Measurements from ENCODE around the gene IGSF9B.

The IGSF9B gene

DNA sequence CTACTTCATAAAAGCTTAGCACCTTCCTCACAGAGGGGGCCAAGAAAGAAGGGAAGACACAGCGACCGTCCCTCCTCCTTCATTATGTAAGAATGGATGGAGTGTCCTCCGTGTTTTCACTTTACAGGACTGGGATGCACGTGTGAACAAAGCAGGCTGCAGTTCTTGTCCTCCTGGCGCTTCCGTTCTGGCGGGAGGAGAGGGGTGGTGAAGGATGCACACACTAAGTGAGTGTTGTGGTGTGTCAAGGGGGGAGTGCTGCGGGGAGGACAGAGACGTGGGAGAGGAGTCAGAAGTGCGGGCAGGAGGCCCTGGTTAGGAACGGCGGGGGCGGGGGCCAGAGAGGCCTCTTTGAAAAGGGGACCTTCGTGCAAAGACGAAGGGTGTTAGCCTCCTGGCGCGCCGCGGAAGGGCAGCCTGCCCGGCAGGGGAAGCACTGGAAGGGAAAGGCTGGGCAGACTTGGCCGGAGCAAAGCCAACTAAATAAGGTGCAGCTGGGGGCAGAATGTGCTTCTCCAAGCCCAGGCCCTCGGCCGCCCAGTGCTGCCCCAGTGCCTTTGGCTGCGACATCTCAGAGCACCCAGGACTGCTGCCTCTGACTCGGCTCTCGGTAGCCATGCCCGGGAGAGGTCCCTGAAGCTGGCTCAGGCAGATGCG lies 27.0 kb upstream of the IGSF9B start:
- DNase-seq (ENCODE audit: low read depth), result no peak

DNA sequence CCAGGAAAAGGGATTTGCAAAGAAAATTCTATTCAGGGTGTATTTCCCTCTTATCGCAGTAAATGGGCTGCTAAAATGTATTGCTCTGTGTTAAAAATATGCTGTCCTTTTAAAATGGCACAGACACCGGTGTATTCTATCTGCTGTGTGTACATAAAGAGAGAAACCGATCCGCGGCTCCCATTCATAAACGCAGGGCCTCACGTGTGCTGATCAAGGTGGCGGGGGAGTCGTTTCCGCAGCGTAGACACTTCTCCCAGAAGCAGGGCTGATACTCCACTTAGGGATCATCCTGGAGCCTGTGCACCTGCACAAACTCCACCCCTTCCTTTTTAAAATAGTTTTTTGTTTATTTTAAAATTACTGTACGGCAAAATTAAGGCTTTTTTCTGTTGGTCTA lies 26.1 kb upstream of the IGSF9B start:
- no peak for DNase-seq (ENCODE audit: low read depth)

DNA sequence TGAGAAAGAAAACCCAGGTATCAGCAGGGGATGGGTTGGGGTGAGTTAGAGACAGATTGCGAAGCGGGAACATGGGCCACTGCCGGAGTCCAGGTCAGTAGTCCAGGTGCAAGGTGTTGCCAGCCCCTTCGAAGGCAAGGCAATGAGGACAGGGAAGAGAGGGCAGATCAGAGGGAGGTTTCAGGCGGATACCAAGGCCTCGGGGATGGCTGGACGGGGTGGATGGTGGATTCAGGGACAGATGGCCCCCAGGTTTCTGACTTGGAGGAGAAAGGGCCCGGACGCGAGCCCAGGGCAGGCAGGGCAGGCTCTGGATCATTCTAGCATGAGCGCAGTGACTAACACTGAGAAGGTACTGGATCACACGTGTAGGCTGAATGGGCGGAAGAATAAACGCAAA lies 25.4 kb upstream of the IGSF9B start:
- no peak for DNase-seq (ENCODE audit: low read depth)

DNA sequence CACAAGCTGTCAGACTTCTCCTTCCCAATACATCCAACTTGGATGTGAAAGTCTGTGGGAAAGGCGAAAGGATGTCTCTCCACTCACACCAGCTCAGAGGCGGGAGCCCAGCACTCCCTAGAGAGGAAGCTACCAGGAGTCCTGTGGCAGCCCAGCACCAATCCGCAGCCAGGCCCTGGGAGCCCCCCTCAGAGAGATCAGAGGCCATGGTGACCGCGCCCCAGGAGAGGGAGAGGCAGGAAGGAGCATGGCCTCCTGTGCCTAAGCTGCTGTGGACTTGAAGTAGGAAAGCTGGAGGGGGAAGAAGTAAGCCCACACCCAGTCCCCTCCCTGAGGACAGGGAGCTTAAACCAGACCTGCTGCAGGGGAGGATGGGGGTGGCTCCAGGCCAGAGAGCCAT lies 24.4 kb upstream of the IGSF9B start:
- DNase-seq (ENCODE audit: low read depth), result no peak

DNA sequence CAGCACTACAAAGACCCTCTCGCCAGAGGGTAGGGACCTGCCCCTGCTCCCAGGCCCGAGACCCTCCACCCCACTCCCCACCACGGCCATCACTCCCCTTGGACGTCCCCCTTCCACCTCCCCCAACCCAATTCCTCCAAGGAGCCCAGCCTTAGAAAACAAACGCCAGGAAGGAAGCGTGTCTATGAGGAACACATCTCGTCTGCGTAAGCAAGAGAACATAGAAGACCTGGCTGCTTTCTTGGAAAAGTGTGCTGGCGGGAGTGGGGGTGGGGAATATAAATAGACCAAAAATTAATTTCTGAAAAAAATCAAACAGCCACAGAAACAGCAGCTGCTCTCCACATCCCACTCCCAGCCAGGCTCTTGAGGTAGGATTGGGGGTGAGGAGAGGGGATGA lies 23.9 kb upstream of the IGSF9B start:
- DNase-seq (ENCODE audit: low read depth), result no peak

DNA sequence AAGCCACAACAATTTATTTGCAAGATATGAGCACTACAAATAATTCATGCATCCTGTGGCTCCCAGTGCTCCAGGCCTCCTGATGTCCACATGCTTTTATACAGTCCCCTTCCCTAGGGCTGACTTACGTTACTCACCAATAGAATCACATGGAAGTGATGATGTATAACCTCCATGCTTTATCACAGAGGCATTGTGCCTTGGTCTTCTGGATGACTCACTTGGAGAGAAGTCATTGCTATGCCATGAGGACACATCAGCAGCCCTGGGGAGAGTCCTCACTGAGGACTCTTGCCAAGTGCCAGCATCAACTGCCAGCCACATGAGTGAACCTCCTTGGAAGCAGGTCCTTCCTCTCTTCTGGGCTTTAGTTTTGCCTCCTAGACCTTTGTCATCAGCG lies 22.0 kb upstream of the IGSF9B start:
- DNase-seq (ENCODE audit: low read depth), result no peak

DNA sequence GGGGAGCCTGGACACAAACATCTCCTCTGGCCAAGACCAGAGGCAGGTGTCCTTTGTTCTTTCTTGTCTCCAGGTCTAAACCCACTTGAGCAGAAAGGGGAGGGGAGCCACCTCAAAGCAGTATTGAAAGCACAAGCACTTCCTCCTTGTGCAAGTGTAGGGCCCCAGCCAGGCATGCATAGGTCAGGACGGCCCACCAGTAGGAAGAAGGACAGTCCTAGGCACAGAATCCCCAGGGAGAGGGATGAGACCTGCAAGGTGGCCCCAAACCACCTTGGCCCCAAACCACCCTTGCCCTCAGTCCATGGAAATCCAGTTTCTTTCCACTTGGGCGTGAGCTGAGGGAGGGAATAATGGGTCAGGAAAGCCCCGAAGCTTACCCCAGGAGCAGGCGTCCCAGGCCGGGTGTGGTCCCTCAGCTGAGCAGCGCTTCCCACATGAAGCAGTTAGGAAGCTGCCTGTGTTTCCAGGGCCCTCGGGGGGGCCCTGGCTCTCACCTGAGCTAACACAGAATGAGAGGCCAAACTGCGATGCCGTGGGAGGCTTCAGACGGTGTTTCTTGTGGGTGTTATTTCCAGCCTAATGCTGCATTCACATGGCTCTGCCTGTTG lies 20.4 kb upstream of the IGSF9B start:
- DNase-seq (ENCODE audit: low read depth), result no peak

DNA sequence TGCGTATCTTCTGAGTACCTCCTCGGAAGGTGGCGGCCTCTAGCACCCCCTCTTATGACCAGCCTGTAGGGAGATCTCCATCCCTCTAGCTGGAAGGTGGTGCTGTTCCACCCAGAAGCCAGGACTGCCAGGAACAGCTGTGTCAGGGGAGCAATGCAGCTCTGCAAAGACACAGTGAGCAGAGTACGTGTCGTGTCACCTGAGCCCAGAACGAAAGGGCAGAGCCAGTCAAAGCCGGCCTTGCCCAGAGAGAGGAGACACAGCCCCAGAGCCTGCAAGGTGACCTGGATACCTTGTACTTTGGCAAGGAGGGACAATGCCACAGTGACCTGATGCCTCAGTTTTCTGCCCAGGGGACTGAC lies 18.7 kb upstream of the IGSF9B start:
- no peak for DNase-seq (ENCODE audit: low read depth)

DNA sequence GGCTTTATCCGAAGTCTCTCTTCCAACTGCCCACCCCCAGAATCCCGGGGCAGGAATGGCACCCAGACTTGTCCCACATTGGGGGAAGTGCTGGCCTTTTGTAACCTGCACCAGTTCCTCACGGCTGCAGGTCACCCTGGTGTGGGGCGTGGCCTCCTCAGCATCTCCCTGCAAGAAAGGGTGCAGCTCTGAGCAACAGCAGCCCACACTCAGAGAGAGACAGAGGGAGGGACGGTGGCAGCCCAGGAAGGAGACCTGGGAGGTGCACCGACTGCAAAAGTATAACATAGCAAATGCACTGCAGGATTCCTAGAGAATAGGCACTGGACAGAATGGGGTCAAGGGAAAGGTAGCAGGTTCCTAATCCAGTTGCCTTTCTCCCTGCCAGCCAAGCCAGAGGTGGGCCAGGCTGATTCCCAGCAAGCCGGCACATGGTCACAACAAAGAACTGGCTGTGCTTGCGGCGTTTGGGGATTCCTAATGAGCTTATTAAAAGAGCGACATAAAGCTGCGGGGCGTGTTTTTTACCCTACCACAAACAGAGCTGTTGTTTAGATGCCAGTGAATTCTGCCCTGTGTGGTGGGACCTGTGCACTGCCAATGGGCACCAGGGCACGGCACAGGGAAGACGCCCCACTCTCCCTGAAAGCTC lies 18.2 kb upstream of the IGSF9B start:
- DNase-seq (ENCODE audit: low read depth), result no peak

DNA sequence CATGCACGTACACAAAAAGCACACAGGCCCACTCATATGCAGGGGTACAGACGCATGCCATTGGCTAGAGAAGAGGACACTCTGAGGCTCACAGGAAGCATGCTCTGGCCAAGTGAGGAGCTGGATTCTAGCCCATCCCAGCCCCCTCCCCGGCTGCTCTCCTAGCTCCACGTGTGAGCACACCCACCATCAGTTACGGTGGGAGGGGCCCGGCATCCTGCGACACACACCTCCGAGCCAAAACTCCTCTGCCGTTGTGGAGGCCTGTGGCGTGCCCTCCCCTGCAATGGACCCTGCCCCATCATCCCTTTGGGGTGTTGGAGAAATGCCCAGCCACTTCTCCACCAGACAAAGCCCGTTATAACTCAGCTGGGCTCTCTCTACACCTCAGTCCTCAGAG lies 15.1 kb upstream of the IGSF9B start:
- no peak for DNase-seq (ENCODE audit: low read depth)

DNA sequence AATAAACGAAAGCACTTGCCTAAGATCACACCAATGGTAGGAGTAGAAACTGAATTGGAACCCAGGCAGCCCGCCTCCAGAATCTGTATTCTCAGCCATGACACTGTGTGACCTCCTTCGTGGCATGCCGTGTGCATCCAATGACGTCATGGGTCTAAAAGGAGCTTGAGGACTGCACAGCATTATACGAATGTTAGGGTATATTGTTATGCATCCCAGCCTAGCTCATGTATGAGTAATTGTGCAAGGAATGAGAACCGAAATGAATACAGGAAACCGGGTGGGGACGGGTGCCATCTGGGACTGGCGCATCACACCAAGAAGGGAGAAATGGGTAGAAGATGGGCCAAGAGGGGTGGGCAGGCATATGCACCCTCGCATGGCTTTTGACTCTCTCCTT lies 12.3 kb upstream of the IGSF9B start:
- DNase-seq (ENCODE audit: low read depth), result no peak

DNA sequence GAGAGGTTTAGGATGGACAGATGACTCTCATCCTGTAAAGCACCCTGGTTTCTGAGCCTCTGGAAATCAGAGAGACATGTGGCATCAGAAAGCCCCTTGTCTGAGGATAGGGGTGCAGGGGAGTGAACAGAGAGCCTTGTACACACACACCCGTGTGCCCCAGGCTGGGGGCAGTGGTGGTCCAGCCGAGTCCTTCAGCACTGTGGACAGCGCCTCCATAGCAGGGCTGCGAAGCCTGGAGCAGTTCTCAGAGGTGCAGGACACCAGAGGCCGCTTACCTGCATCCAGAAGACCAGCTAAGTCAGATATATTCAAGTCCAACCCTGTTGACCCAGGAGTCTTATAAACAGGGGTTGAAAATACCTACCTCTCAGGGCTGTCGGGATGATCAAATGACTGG lies 11.5 kb upstream of the IGSF9B start:
- DNase-seq (ENCODE audit: low read depth), result no peak

DNA sequence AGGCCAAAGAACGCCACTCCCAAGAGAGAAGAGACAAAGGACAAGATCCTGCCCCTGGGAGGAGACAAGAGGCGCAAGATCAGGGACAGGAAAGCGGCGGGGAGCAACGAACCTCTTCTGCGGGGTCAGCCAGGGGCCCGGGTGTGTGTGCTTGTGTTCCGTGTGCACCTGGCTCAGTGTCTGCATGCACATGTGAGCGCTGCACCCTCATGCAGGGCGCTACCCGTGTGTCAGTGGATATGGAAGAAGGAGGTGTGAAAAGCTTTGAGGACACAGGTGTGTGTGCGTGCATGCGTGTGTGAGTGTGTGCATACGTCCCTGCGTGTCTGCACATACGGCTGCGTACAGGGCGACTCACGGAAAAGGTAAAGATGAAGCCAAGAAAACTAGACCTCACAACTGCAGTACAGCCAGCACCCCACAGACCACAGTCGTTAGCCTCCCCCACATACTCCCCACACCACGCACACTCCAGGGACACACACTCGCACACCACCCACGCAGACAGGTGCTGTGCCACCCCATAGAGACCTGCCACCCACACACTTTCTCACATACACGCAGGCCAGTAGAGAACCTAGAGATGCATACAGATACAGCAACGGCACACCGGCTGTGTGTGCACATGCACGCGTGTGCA lies 11.0 kb upstream of the IGSF9B start:
- DNase-seq (ENCODE audit: low read depth), result no peak

DNA sequence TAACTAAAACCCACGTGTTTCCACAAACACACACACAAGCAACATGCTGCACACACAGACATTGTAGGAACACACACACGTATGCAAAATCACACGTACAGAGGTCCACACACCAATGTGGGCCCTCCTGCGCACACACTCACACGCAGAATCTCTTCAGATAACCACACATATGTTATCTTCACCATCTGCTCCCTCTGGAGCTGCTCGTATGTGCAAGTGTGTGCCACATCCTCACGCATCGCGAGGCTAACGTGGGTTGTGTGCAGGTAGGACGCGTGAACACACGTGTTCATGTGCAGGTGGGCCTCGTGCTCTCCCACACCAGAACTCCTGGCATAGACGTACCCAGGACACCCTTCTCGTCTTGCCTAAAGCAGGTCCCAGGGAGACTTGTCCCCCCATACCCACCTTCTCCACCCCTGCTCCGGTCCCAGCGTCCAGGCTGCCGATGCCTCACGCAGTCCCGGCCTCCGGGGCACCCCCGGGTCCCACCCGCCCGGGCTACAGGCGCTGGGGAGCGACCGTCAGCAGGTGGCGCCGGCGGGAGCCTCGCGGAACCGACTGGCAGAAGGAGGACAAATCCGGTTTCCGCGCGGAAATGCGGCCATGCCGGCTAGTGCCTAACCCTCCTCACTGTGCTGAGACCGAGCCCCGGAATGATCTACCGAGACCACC lies 10.3 kb upstream of the IGSF9B start:
- no peak for DNase-seq (ENCODE audit: low read depth)

DNA sequence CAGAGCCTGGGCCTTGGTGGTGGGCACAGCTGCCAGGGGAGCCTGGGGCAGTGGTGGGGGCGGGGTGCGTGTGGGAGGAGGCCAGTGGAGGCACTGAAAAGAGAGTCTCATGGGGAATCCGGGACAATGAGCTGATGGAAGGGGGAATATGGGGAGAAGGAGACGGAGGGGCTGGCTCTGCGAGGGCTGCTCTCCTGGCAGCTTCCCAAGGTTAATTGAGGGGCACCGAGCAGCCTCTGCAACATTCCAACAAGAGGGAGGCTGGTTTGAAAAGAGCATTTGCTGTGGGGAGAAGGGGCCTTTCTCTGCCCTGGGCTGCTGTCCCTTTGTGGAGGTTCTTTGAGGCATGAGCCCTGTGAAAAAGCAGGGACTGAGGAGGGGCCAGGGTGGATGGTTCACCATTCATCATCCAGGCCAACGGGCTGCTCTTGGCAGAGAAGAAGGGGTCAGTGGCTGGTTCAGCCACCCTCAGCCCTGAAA lies 9.4 kb upstream of the IGSF9B start:
- DNase-seq (ENCODE audit: low read depth), result no peak

DNA sequence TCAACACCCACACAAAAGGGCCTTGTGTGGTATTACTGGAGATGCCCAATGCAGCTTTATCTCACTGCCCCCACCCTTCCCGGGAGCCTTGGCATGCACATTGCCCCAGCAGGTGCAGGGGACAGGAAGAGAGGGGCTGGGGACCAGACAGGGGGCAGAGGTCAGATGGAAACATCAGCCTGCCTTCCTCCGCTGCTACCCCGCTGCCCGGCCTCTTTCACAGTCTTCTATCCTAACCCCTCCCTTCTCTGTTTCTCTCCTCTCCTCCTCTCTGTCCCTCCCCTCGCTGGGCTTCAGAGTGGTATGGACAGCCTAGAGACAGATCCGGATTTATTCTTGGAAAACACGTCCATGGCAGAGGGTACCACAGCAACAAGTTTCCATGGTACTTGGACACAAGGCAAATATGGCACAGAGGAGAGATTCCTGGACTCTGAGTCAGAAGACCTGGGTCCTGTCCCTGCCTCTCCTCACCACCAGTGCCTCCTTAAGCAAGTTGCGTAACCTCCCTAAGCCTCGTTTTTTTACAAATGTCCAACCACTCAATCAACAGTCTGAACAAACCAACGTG lies 8.3 kb upstream of the IGSF9B start:
- DNase-seq (ENCODE audit: low read depth), result no peak

DNA sequence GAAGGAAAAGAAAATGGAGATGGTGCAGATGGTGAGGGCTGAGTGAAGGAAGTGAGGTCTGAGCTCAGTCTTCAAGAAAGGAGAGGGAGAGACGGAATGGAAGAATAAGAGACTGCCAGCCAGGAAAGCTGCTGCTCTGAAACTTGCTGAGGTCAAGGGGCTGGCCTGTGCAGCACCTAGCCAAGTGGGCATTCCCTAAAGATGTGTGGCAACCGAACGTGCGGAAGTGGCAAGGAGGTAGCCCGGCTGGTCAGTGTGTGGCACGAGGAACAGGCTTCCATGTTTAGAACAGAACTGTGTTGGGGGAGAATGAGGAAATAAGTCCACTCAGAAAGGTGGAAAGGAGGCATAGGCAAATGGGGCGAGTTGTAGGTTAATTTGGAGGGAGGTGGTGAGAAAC lies 7.6 kb upstream of the IGSF9B start:
- no peak for DNase-seq (ENCODE audit: low read depth)

DNA sequence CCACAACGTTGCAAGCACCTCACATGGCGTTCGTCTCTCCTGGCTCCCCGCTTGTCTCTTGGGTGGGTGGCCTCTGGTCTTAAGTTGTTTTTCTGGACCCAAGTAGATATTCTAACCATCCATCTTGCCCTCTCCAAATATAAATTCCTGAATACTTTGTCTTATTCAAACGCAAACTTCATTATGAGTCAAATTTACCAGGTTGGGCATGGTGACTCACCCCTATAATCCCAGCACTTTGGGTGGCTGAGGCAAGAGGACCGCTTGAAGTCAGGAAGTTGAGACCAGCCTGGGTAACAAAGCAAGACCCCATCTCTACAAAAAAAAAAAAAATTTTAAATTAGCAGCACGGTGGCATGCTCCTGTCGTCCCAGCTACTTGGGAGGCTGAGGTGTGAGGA lies 5.1 kb upstream of the IGSF9B start:
- DNase-seq (ENCODE audit: low read depth), result no peak

DNA sequence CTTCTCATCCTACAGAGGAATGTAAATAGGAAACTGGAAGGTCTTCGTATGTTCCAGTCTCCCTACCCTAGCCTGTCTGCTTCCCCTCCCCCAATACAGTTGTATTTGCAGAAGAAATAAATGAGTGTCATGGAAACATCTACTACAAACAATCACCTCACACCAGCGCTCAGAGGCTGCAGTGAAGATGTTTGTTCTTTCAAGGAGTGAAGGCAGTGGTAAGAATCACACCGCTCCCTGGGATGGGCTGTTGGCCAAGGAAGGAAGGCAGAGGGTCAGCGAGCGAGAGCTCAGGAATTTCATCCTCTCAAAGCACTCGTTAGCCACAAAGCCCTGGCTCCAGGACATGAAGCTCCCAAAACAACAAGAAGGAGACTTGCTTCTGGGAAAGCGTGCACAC lies 1.1 kb upstream of the IGSF9B start:
- DNase-seq (ENCODE audit: low read depth), result no peak

DNA sequence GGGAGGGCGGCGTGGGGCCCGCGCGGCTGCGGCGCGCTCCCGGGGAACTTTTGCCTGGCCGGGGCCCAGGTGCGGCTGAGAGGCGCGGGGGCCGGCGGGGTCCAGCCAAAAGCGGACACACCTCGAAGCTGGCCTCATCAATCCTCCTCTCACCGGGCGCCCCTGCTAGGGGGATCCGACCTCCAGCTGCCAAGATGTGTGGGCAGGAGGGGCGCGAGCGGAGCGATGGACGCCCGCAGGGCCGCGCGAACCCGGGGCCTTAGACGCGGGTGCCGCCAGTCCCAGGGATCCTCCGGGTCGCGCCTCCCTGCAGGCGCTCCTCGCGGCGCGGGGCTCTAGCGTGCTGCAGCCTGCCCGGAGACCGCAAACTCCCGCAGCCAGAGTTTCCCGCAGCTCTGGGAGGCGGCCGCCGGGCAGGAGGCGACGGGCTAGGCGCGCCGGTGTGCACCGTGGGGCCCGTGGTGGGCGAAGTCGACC lies 785 bp downstream of the IGSF9B start:
- DNase-seq (ENCODE audit: low read depth), result no peak

DNA sequence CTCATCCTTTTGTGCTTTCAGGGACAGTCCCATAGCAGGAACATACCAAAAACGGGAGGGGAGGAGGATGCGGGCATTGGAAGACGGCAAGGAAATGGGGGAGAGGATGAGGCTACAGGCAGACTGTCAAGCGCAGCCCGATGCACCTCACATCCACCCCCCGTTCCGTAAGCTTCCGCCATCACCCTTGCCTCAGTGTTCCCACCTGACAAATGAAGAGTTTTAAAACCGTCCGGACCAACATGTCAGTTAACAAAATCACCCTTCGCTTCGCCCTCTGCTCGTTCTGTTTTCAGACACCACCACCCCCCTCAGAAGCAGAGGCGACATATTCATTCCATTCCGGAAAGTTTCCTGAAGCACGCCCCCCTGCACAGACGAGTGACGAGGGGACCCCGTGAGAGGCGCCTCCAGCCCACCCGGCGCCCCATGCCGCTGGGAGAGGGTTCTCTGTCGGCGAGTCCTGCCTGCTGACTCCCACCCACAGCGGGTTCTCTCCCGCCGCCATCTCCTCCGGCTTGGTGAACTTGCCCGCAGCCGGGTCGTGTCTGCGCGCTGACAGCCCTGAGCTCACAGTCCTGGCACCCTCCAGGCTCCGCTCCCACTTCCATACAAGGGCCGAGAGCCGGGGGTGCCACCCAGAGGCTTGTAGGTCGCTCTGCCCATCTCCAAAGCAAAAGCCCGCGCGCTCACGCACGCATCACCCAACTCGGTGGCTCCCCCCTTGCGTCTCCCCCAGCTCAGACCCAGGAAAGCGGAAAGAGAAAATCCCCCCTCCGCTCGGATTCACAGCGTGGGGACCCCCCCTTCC lies 1.5 kb downstream of the IGSF9B start:
- DNase-seq (ENCODE audit: low read depth), result no peak

All from CMK (cell line).